Measurements from ENCODE around the gene PROCA1. TPM values are rescaled to one million over a fixed set of nuclear protein-coding genes. Genes with fewer than 3 reads are reported as not detected.
A peak's percentile ranks its signal among the peaks of the same experiment; 100 is the strongest.
"Not testable (repeated sequence)": the region's sequence is repeated elsewhere in the genome, so short reads cannot be mapped to it uniquely, and the experiment has no call there.

The PROCA1 gene
- total RNA-seq, 4 donors from 2014 or later: 1.2 to 6.0 (median 1.8) TPM

- no peak for ATAC-seq (ENCODE audit: low FRiP score)
- no peak for DNase-seq (ENCODE audit: low spot score)
- no peak for TF ChIP-seq CTCF (IDR thresholded peaks at IDR 0.05)
Observed at GRCh38 chr17:28675490-28675889, 36.2 kb downstream of the PROCA1 start.

GRCh38 chr17:28669918-28670317 lies 41.8 kb downstream of the PROCA1 start:
- TF ChIP-seq CTCF (IDR thresholded peaks at IDR 0.05): no peak
- no peak for DNase-seq (ENCODE audit: low spot score)
- ATAC-seq (ENCODE audit: low FRiP score): no peak

GRCh38 chr17:28667870-28668269 lies 43.8 kb downstream of the PROCA1 start:
- no peak for TF ChIP-seq CTCF (IDR thresholded peaks at IDR 0.05)
- DNase-seq (ENCODE audit: low spot score) (no peak), ATAC-seq (ENCODE audit: low FRiP score) (no peak)

DNA sequence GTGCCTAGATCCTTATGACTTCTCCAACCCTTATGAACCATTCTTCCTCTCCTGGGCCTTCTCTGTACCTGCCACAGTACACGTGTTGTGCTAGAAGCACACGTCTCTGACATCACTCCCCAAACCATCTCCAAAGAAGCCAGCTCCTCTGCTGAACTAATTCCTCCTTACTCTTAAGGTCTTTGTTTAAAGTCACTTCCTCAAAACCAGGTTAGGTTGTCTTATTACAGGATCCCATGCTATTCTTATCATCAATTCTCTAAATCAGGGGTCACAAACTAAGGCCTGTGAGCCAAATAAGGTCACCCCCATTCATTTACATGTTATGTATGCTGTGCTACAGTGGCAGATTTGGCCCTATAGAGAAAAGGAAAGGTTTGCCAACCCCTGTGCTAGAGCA lies 45.7 kb downstream of the PROCA1 start:
- no peak for DNase-seq (ENCODE audit: low spot score)
- no peak for ATAC-seq (ENCODE audit: low FRiP score)
- no peak for TF ChIP-seq CTCF (IDR thresholded peaks at IDR 0.05)

DNA sequence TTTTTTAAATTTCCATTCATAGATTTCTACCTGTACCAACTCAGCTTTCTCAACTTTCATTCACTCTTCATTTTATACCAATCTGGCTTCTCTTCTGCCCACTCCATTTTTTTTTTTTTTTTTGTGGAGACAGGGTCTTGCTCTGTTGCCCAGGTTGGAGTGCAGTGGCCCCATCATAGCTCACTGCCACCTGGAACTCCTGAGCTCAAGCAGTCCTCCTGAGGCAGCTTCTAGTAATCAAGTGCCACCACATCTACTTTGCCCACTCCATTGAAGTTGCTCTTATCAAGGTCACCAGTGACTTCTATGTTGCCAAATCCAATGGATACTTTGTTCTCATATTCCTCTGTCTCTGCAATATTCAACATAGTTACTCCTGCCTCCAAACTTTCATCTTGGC lies 48.0 kb downstream of the PROCA1 start:
- DNase-seq (ENCODE audit: low spot score): no peak
- ATAC-seq (ENCODE audit: low FRiP score): no peak
- no peak for TF ChIP-seq CTCF (IDR thresholded peaks at IDR 0.05)

DNA sequence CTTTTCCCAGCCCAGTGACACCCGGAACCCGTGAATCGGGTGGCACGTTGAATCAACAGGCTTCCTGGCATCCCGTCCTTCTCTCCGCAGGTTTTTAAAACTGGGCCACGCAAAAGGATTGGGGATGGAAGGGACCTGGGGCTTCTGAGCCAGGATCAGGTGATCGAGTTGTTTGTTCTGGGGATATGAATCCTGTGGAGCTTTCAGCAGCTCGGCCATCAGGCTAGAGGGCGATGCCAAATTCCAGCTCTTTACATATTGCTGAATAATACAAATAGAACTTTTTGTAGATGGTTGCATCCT lies 49.2 kb downstream of the PROCA1 start:
- ATAC-seq (ENCODE audit: low FRiP score): peak; percentile 3
- no peak for DNase-seq (ENCODE audit: low spot score)
- TF ChIP-seq CTCF (IDR thresholded peaks at IDR 0.05): no peak

DNA sequence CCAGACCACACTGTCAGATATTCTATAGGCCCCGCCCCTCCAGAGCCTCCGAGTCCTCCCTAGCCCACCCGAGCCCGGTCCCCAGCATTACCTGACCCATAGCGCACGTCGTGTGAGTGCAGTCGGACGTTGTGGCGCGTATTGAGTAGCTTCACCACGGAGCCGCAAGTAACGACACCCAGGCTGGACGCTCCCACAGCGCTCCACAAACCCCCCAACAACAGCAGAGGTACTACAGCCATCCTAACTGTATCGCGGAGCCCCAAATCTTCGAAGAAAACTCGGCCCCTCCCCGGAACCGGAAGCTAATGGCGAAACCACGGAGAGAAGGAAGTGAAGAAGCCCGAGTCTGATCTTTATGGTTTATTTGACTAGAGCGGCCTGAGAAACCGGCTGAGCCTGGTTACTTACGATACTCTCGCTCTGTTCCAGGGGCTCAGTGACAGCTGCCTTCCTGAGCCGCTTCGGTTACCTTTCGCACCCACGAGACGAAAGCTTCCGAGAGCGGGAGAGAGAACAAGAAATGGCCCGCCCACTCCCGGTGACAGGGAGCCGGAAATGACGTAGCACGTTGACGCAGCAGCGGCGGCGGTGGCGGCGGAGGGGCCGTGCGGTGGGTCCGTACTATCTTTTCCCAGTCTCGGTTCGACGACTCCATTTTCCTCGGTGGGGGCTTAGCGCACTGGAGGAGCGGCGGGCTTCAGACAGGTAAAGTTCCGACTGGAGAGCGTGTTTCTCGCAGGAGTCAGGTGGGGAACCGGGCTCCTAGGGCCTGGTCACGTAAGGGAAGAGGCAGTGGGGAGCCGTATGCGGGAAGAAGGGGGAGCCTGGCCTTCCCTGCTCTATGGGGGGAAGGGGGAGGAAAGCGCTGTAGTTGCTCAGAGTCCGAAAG lies 49.8 kb downstream of the PROCA1 start, which contains the start of the genes SDF2 and SUPT6H:
Gene SDF2, minus strand, starts transcription at position 272 of the 892 bp plus-strand sequence. Its CDS starts 30 bp downstream, at position 242.
Gene SUPT6H, plus strand, starts transcription at position 571 of the 892 bp plus-strand sequence. CDS start 11,197 bp downstream, outside the sequence.
- no peak for TF ChIP-seq CTCF (IDR thresholded peaks at IDR 0.05)
- peak; percentile 86 for DNase-seq (ENCODE audit: low spot score)
- peak; percentile 90 for ATAC-seq (ENCODE audit: low FRiP score)

- ATAC-seq (ENCODE audit: low FRiP score); DNase-seq (ENCODE audit: low spot score): not testable (repeated sequence)
Observed at GRCh38 chr17:28659497-28659881, 52.2 kb downstream of the PROCA1 start.

- not testable (repeated sequence) for ATAC-seq (ENCODE audit: low FRiP score); DNase-seq (ENCODE audit: low spot score)
Observed at GRCh38 chr17:28658766-28659496, 52.8 kb downstream of the PROCA1 start.

DNA sequence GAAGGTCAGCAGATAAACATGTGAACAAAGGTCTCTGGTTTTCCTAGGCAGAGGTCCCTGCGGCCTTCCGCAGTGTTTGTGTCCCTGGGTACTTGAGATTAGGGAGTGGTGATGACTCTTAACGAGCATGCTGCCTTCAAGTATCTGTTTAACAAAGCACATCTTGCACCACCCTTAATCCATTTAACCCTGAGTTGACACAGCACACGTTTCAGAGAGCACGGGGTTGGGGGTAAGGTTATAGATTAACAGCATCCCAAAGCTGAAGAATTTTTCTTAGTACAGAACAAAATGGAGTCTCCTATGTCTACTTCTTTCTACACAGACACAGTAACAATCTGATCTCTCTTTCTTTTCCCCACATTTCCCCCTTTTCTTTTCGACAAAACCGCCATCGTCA lies 53.3 kb downstream of the PROCA1 start:
- not testable (repeated sequence) for DNase-seq (ENCODE audit: low spot score); ATAC-seq (ENCODE audit: low FRiP score)
